GM21619 (cell line): ENCODE measurements around the gene CHCHD10.
A peak's percentile ranks its signal among the peaks of the same experiment; 100 is the strongest.

ENCODE experiments used
- ATAC-seq: cut with Tn5 transposase; IDR thresholded peaks from one replicate; pipeline ENCODE4 v1.9.1; 2021; ENCODE audit not compliant: unreplicated experiment

CHCHD10 gene

DNA sequence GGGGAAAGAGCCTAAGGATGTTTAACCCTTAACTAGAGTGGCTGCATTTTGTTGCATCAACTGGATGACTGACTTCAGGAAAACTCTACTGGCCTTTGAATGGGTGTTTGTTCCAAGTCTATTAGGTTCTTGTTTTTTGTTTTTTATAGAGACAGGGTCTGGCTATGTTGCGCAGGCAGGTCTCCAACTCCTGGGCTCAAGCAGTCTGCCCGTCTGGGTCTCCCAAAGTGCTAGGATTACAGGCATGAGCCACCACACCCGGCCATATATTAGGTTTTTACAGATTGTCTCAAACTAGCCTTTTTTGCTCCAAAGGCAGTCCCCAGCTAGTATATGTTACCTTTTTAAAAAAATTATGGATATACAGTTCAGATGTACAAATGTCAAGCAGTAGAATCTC, 20.1 kb upstream of the CHCHD10 start:
- ATAC-seq, result no peak

DNA sequence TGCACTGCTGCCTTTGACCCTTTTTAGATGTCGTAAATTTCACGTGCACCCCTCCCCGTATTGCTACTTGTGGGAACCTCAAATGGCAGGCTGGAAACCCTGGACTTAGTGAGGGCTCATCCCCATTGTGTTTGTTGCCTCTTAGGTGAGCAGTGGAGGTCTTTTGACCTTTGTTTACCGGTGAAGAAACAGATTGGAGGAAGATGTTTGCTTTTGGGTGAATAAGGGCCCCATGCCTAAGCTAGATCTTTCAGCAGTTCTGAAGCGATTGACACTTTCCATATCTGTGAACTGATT, 19.8 kb upstream of the CHCHD10 start:
- ATAC-seq, result no peak

DNA sequence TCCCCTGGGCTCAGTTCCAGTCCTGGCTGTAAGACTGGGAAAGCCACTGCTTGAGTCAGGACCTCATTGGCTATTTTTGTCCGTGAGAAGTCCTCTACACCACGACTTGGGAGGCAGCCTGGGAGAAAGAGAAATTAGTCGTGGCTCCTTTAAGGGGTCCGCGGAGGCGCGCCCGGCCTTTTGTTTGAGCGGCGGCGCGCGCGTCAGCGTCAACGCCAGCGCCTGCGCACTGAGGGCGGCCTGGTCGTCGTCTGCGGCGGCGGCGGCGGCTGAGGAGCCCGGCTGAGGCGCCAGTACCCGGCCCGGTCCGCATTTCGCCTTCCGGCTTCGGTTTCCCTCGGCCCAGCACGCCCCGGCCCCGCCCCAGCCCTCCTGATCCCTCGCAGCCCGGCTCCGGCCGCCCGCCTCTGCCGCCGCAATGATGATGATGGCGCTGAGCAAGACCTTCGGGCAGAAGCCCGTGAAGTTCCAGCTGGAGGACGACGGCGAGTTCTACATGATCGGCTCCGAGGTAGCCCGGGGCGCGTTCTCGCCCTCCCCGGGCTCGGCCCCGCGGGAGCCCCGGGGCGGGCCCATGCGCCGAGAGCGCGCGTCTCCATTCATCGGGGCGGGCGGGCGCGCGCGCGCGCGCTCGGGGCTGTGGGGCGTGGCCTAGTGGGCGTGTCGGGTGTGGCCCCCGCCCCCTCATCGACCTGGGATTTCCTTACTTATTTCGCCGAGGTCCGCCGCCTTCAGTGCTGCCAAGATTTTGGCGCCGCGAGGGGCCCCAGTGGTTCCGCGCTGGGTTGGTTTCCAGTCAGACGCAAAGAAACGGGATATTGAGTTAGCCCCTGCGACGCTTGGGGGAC, 19.2 kb upstream of the CHCHD10 start, which contains the start of gene SMARCB1:
TSS of gene SMARCB1 (plus strand) at position 215 of the 848 bp plus-strand sequence. CDS start at position 419, 204 bp downstream.
- peak; percentile 57 for ATAC-seq

DNA sequence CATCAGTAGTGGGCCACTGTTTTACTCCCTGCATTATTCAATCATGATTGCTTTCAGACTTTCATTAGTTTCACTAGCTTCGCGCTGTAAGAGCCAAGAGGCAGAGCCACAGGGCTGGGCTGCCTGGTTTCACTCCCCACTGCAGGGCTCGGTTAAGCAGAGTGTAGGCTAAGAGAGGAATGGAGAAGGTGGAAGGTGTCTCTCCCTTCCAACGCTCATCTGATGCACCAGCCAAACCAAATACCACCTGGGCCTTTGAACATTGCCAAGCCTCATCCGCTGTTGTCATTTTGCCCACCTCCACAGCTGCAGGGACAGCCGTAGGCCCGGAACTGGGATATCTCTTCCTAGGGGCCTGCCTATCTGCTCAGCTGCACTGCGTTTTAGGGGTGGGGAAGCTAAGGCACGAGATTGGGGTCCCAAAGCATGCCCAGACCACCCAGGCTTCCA, 18.5 kb upstream of the CHCHD10 start:
- no peak for ATAC-seq

DNA sequence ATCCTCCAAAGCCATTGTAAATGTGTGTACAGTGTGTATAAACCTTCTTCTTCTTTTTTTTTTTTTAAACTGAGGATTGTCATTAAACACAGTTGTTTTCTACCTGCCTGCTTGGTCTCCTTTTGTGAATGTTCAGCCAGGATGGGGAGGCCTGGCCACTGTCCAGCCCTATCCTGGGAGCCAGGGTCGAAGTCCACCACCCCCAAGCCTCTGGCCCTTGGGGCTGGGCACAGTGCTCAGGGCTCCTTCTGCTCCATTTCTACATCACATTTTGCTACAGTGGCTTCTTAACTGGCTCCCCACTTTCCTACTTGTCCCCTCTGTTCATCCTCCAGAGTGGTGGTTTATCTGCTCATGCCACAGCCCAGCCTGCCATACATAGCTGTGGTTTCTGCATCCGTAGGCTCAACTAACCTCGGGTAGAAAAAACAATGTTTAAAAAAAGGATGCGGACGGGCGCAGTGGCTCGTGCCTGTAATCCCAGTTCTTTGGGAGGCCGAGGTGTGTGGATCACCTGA, 16.5 kb upstream of the CHCHD10 start:
- ATAC-seq, result no peak

DNA sequence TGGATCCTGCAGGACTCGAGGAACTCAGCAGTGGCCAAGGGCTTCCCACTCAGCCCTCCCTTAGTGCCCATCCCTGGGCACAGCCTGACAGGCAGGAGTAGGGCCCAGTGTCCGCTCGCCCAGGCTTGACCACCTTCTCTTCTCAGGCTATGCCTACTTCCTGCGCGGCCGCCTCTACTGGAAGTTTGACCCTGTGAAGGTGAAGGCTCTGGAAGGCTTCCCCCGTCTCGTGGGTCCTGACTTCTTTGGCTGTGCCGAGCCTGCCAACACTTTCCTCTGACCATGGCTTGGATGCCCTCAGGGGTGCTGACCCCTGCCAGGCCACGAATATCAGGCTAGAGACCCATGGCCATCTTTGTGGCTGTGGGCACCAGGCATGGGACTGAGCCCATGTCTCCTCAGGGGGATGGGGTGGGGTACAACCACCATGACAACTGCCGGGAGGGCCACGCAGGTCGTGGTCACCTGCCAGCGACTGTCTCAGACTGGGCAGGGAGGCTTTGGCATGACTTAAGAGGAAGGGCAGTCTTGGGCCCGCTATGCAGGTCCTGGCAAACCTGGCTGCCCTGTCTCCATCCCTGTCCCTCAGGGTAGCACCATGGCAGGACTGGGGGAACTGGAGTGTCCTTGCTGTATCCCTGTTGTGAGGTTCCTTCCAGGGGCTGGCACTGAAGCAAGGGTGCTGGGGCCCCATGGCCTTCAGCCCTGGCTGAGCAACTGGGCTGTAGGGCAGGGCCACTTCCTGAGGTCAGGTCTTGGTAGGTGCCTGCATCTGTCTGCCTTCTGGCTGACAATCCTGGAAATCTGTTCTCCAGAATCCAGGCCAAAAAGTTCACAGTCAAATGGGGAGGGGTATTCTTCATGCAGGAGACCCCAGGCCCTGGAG, 15.7 kb upstream of the CHCHD10 start:
- ATAC-seq, result no peak

DNA sequence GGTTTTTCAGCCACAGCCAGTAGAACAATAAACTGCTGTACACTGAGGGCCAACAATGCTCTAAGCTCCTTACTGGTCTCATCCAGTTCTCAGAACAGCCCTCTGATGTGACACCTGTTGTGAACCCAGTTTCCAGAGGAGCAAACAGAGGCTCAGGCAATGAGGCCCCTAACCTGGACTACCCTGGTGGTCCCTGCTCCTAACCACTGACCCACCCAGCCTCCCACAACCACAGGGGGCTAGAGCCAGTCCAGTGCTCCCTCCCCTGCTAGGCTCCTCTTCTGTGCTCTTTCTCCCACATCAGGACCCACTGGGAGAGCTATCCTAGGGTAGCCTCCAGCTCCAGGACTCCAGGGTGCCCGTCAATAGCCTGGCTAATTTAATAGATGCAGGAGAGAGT, 14.9 kb upstream of the CHCHD10 start:
- ATAC-seq, result no peak

DNA sequence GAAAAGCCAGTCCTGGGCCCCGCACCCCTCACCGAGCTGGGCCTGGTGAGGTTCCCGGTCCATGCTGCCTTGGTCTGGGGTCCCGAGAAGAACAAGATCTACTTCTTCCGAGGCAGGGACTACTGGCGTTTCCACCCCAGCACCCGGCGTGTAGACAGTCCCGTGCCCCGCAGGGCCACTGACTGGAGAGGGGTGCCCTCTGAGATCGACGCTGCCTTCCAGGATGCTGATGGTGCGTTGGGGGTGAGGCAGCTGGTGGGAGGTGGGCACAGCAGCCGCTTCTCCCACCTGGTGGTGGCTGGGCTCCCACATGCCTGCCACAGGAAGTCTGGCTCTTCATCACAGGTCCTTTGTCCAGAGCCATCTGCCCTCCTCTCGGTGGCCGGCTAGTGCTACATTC, 14.5 kb upstream of the CHCHD10 start:
- no peak for ATAC-seq

DNA sequence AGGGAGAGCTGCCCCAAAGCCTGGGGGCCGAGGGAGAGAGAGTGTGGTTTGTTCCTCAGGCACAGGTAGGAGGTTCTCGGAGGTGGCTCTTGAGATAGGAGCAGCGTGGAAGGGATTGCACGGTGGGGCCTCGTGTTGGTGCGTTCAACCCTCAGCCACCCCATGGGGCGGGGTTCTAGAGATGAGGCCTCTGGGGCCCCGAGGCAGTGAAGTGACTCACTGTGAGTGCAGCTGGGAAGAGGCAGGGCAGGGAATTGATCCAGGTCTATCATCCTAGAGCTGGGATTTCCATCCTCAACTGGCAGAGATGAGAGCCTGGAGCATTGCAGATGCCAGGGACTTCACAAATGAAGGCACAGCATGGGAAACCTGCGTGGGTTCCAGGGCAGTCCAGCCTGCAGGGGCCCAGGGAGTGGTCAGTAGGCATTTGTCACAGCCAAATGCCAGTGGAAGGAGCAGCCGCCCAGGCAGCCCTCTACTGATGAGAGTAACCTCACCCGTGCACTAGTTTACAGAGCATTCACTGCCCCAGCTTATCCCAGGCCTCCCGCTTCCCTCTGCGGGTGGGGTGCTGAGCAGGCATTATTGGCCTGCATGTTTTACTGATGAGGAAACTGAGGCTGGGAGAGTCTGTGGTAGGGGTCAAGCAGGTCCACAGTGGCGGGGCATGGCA, 13.9 kb upstream of the CHCHD10 start:
- no peak for ATAC-seq

DNA sequence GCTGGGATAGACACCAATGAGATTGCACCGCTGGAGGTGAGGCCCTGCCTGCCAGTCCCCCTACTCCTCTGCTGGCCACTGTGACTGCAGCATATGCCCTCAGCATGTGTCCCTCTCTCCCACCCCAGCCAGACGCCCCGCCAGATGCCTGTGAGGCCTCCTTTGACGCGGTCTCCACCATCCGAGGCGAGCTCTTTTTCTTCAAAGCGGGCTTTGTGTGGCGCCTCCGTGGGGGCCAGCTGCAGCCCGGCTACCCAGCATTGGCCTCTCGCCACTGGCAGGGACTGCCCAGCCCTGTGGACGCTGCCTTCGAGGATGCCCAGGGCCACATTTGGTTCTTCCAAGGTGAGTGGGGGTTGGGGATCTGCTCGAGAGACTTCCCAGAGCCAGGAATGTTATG, 13.3 kb upstream of the CHCHD10 start:
- ATAC-seq, result no peak

DNA sequence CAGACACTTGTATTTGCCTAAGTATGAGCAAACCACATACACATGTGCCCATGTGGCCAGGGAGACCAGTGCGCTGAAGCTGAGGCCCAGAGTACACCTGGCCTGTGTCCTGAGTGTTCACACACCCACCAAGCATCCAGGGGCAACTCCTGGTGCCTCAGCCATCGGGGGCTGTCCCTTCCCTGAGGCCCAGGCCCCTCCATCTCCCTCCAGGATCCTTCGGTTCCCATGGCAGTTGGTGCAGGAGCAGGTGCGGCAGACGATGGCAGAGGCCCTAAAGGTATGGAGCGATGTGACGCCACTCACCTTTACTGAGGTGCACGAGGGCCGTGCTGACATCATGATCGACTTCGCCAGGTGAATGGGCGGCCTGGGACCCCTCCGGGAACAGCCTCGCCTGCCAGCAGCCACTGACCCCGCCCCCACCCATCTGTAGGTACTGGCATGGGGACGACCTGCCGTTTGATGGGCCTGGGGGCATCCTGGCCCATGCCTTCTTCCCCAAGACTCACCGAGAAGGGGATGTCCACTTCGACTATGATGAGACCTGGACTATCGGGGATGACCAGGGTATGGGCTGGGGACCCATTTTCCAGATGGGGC, 12.5 kb upstream of the CHCHD10 start:
- no peak for ATAC-seq

DNA sequence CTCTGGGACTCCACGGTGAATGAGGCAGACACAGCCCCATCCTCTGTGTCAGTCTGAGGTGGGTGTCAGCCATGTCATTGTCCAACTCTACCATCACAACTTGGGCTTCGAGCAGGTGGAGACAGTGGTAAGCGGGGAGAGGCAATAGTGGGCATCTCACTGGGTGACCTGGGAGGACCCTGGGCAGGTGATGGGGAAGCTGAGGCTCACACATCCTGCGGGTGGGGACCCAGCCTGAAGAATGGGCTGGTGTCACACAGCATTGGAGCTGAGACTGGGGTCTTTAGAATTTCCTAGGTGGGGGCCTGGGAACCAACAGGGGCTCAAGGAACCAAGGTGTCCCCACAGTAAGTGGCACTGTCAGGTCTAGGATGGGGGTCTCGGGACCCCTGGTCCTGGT, 12.0 kb upstream of the CHCHD10 start:
- ATAC-seq, result no peak

DNA sequence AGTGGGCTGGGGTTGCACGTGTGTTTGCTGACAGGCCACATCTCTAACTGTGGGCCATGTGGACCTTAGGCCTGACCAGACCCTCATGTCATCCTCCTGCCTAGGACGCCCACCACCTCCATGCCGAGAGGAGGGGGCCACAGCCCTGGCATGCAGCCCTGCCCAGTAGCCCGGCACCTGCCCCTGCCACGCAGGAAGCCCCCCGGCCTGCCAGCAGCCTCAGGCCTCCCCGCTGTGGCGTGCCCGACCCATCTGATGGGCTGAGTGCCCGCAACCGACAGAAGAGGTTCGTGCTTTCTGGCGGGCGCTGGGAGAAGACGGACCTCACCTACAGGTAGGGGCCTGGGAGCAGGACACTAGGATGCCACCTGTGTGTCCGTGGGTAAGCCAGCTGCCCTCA, 11.3 kb upstream of the CHCHD10 start:
- no peak for ATAC-seq

DNA sequence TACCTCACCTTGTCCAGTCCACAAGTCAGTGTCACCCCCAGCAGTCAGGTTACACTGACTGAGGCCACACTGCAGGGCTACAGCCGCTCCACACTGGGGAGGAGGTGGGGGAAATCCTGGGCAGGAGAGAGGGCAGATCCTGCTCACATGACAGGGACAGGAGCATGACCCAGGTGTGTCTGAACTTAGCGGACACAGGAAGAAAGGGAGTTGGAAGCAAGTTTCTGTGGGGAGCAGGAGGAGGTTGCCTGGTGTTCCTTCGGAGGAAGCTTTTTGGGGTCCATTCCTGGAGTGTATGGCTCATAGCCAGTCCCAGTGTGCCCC, 10.8 kb upstream of the CHCHD10 start:
- ATAC-seq, result no peak

DNA sequence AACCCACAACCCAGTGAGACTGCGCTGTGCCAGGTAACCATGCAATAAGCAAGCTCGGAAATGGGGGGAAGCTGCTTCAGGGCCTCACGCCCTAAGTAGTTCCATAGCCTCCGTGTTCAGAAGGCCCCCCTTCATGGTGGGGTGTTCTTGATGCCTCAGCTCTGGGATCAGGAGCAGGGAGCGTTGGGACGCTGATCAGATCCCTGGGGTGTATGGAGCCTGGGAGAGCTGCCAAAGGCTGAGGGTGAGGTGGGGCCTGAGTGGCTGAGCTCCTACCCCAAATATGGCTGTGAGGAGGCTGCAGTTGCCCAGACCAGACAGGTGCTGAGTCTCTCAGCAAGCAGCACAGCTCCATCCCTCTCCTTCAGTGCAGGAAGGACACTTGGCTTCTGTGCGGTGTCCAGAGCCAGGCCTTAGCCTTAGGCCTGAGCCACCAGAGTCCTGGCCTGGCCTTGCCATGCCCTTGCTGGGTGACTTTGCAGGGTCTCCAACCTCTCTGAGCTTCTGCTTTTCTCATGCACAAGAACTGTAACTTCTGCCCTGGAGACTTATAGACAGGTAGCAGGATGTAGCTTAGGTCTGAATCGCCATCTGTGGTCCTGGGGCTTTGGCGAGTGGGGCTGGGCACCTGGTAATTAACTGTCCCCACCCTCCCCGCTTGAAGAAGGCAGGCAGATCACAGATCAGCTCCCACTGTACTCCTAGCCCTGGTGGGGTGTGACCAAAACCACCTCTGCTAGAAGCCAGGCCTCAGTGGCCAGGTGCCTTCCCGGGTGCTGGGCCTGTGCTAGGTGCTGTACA, 10.2 kb upstream of the CHCHD10 start:
- no peak for ATAC-seq

DNA sequence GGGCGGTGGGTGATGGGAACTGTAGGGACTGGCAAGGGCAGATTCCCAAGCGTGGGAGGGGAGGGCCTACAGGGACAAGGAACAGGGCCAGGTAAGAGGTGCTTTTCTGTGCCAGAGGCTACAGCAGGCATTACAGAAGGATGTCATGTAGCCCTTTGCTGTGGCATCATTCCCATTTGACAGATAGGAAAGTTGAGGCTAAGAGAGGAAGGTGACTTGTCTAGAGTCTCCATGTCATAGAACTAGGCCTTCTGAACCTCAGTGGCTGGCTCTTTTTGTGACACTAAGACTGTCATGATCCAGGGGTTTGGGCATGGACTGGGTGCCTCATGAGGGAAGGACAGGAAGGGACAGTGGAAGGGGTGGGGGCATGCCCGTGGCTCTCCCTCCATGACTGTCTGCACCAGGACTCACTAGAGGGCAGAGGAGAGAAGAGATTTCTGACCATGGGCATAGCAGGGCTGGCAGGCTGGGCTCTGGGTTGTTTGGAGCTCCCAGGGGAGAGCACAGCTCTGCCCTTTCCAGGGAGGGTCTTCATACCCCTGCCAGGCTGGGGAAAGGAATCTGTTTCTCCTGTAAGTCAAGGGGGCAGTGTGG, 8.1 kb upstream of the CHCHD10 start:
- no peak for ATAC-seq

DNA sequence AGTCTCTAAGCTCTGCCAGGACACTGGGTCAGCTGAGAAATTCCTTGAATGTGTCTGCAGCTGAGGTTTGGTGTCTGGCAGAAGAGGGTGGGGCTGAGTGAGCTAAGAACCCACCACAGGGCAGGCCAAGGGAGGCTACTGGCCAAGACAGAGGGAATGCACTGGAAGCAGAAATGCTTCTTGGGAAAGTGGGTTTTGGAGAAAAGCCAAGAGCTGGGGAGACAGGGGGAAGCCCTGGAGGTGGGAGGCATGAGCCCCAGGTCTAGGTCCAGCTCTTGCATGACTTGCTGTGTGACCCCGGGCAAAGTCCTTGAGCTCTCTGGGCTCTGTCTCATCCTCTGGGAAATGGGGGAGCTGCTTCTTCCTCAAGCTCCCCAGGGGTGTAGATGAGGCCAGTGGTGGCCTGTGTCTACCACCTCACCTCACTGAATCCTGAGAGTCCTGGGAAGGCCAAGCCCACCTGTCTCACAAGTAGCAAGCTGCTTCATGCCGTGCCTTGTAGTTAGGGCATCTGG, 7.2 kb upstream of the CHCHD10 start:
- ATAC-seq, result no peak

DNA sequence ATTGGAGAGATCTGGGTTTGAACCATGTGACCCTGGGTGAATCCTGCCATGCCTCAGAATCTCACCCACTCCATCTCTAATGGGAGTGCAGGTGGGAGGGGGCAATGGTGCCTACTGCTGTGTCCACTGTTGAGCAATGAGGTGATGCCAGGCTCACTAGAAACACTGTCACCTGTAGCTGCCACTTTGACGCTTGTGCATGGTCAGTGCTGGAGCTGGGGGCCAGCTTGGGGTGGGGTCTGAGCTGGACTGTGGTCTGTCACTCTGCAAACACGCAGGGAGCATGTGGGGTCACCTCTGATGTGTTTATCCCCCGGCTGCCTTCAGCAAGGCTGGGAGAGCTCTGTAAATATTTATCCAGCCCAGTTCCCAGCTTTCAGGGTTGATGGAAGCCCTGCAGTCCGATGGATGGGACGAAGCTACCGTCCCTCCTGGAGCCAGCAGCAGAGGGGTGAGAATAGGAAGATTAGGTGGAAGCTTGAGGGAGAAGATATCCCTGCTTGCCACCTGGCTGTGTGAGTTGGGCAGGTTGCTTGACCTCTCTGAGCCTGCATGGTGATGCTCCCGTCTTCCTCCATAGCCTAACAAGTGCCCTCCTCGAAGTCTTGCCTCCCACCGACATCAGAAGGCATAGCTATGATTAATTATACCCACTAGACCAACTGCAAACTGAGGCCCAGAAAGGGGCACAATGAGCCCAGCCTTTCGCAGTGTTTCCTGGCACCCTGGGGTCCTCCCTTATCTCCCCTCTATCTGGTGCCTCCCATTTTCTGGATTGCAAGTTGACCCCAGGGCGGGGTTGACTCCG, 6.5 kb upstream of the CHCHD10 start:
- ATAC-seq, result no peak
